ENCODE results near the gene PIEZO2. TPM values are rescaled to one million over a fixed set of nuclear protein-coding genes. Genes with fewer than 3 reads are reported as not detected.

The PIEZO2 gene
- total and polyA plus RNA-seq, 2 of the 8 experiments (the other 6 are each of a cell fraction or from before 2014, with no cell fraction given) = 4.7 to 16.5 TPM

GRCh38 chr18:10757349-10757748 lies 392.0 kb downstream of the PIEZO2 start:
- H4K5ac ChIP-seq (ENCODE audit: insufficient read length, low read depth, low read length) = no peak overlapping the region
- no peak overlapping the region for H2AFZ ChIP-seq (ENCODE audit: low read length)
- TF ChIP-seq CTCF (IDR thresholded peaks at IDR 0.05; ENCODE audit: control extremely low read depth in 1 of 3, insufficient read depth in 1 of 3, low read depth in 1 of 3, low read length in 3 of 3) = no peak
- no peak for TF ChIP-seq MAX (IDR thresholded peaks at IDR 0.05)
- no peak for TF ChIP-seq RBBP5 (IDR thresholded peaks at IDR 0.05; ENCODE audit: borderline replicate concordance, low read depth, low read length)
- TF ChIP-seq BCL11A (IDR thresholded peaks at IDR 0.05; ENCODE audit: low read depth in 2 of 2, low read length in 2 of 2) = no peak
- TF ChIP-seq KDM4A (IDR thresholded peaks at IDR 0.05; ENCODE audit: low read depth, low read length, severe bottlenecking) = no peak
- TF ChIP-seq RAD21 (IDR thresholded peaks at IDR 0.05 in 1 of 2, conservative IDR thresholded peaks at IDR 0.05 in 1 of 2; ENCODE audit: low read depth in 2 of 2, low read length in 2 of 2) = no peak
- no peak for TF ChIP-seq SRF (IDR thresholded peaks at IDR 0.05; ENCODE audit: low read depth, low read length)
- no peak for TF ChIP-seq CEBPB (IDR thresholded peaks at IDR 0.05; ENCODE audit: low read depth, low read length)
- TF ChIP-seq GABPA (IDR thresholded peaks at IDR 0.05; ENCODE audit: borderline replicate concordance, insufficient read depth, low read length) = no peak
- no peak for TF ChIP-seq PHF8 (conservative IDR thresholded peaks at IDR 0.05; ENCODE audit: low read depth, low read length)
- H3K79me1 ChIP-seq (ENCODE audit: low read depth, low read length) = no peaks in the 10 kb centered on the region
- H4K91ac ChIP-seq (replicated peaks; ENCODE audit: insufficient read length, low read length) = no peak overlapping the region
- H3K79me2 ChIP-seq (ENCODE audit: control insufficient read depth in 1 of 2, insufficient read depth in 2 of 2, low read length in 2 of 2) = no peaks in the 10 kb centered on the region
- H2BK12ac ChIP-seq (ENCODE audit: low read depth, low read length) = no peak overlapping the region
- no peak overlapping the region for H3K23ac ChIP-seq (ENCODE audit: insufficient read length)
- no peaks in the 10 kb centered on the region for H3K9me3 ChIP-seq (ENCODE audit: insufficient read depth in 2 of 2, low read depth in 1 of 2, low read length in 1 of 2)
- H2BK15ac ChIP-seq (ENCODE audit: low read length) = no peak overlapping the region
- H4K8ac ChIP-seq (ENCODE audit: extremely low read depth, insufficient read depth, low read length) = no peak overlapping the region
- H3K36me3 ChIP-seq (ENCODE audit: control insufficient read depth in 2 of 4, insufficient read depth in 4 of 4, low read length in 3 of 4) = no peaks in the 10 kb centered on the region; a peak in 2 of 8 replicates
- H3K27ac ChIP-seq (ENCODE audit: low read depth, low read length) = no peak overlapping the region
- CTCF ChIA-PET (ENCODE audit: partially characterized antibody) = interaction anchor here (0.6 to 1.1 kb wide), 2 partner anchors 19 to 35 kb away, joined by 3 read pairs; no protein-coding TSS in a partner anchor
- no peak overlapping the region for H3K56ac ChIP-seq (replicated peaks; ENCODE audit: insufficient read length, low read depth, low read length)
- H3K14ac ChIP-seq (ENCODE audit: insufficient read length) = no peak overlapping the region
- H2BK5ac ChIP-seq (ENCODE audit: low read depth, low read length) = no peak overlapping the region
- DNase-seq (ENCODE audit: low read depth in 1 of 2, low spot score in 2 of 2) (no peak), FAIRE-seq (no peak)
- no peak overlapping the region for H3K18ac ChIP-seq (ENCODE audit: extremely low read depth, low read length)
- no peak overlapping the region for H3K4ac ChIP-seq (replicated peaks; ENCODE audit: insufficient read length, low read depth, low read length)
- no peak overlapping the region for H2BK120ac ChIP-seq (replicated peaks; ENCODE audit: low read depth, low read length)
- H3K9ac ChIP-seq (replicated peaks in 1 of 4; ENCODE audit: extremely low read depth in 1 of 4, low read depth in 3 of 4, low read length in 3 of 4) = no peak overlapping the region
- H2AK5ac ChIP-seq (ENCODE audit: low read depth, low read length) = no peak overlapping the region
- H3K27me3 ChIP-seq (replicated peaks in 1 of 4; ENCODE audit: control insufficient read depth in 3 of 4, extremely low read depth in 1 of 4, insufficient read depth in 3 of 4, low read length in 3 of 4) = no peaks in the 10 kb centered on the region
- peaks cover 0 to 3% of the 10 kb centered on the region in 2 experiments for H4K20me1 ChIP-seq (replicated peaks in 1 of 2; ENCODE audit: control insufficient read depth in 1 of 2, insufficient read depth in 2 of 2, low read length in 2 of 2)
- no peaks in the 10 kb centered on the region for H3K4me1 ChIP-seq (replicated peaks in 1 of 4; ENCODE audit: control insufficient read depth in 3 of 4, insufficient read depth in 4 of 4, low read length in 3 of 4)
- no peak overlapping the region for H3K4me3 ChIP-seq (ENCODE audit: extremely low read depth in 1 of 4, insufficient read depth in 2 of 4, low read depth in 3 of 4, low read length in 4 of 4)
- H2BK20ac ChIP-seq (ENCODE audit: low read length) = no peak overlapping the region
- peaks cover 13% of the 10 kb centered on the region; the same call in 1 of the 2 replicates for H3K23me2 ChIP-seq (ENCODE audit: low read depth, low read length)
- POLR2A ChIA-PET (ENCODE audit: partially characterized antibody) = no interaction called here
- H3K4me2 ChIP-seq (ENCODE audit: insufficient read depth in 1 of 2, low read depth in 2 of 2, low read length in 2 of 2) = no peak overlapping the region
